Fibroblast of peridontal ligament (primary cell): ENCODE data around the gene SEMA3C.
A peak's percentile ranks its signal among the peaks of the same experiment; 100 is the strongest.

Experiments
- DNase-seq: peaks from one replicate; pipeline ENCODE4 v3.0.0-alpha.2; 2010; ENCODE audit errors: extremely low read depth

Gene SEMA3C

GRCh38 chr7:80824253-80824652, 94.6 kb downstream of the SEMA3C start:
- no peak for DNase-seq

- no peak for DNase-seq
These were observed 95.8 kb downstream of the SEMA3C start for GRCh38 chr7:80823057-80823456.

- DNase-seq = peak; percentile 38
These were observed 97.0 kb downstream of the SEMA3C start for GRCh38 chr7:80821771-80822319.

GRCh38 chr7:80819503-80819902, 99.3 kb downstream of the SEMA3C start:
- no peak for DNase-seq

- DNase-seq = no peak
These were observed 100.7 kb downstream of the SEMA3C start for GRCh38 chr7:80818181-80818580.

GRCh38 chr7:80816806-80817205, 102.0 kb downstream of the SEMA3C start:
- no peak for DNase-seq

GRCh38 chr7:80815733-80816132, 103.1 kb downstream of the SEMA3C start:
- peak; percentile 39 for DNase-seq

- DNase-seq = no peak
These were observed 109.3 kb downstream of the SEMA3C start for GRCh38 chr7:80809545-80809944.

- peak; percentile 33 for DNase-seq
These were observed 111.5 kb downstream of the SEMA3C start for GRCh38 chr7:80807166-80807900.

- DNase-seq = no peak
These were observed 112.2 kb downstream of the SEMA3C start for GRCh38 chr7:80806663-80807062.

- no peak for DNase-seq
These were observed 114.3 kb downstream of the SEMA3C start for GRCh38 chr7:80804589-80804988.

- DNase-seq = no peak
These were observed 116.3 kb downstream of the SEMA3C start for GRCh38 chr7:80802527-80802926.

GRCh38 chr7:80794631-80795573, 123.9 kb downstream of the SEMA3C start:
- peak; percentile 62 for DNase-seq

- DNase-seq = no peak
These were observed 127.3 kb downstream of the SEMA3C start for GRCh38 chr7:80791509-80791929.

GRCh38 chr7:80790877-80791276, 128.0 kb downstream of the SEMA3C start:
- DNase-seq = no peak

GRCh38 chr7:80787721-80788120, 131.1 kb downstream of the SEMA3C start:
- no peak for DNase-seq

GRCh38 chr7:80785961-80786536, 132.8 kb downstream of the SEMA3C start:
- peak; percentile 94 for DNase-seq

GRCh38 chr7:80785276-80785675, 133.6 kb downstream of the SEMA3C start:
- DNase-seq = no peak

- DNase-seq = peak; percentile 59
These were observed 135.0 kb downstream of the SEMA3C start for GRCh38 chr7:80783678-80784327.

- DNase-seq = no peak
These were observed 135.6 kb downstream of the SEMA3C start for GRCh38 chr7:80783186-80783677.

- DNase-seq = peak; percentile 81
These were observed 137.3 kb downstream of the SEMA3C start for GRCh38 chr7:80781561-80781979.
